HL-60 (cell line): ENCODE results near the gene FHIT.

Source experiments
- DNase-seq, 2 experiments: peaks; one replicate each; pipeline ENCODE4 v3.0.0-alpha.2; 2010 to 2020; ENCODE audit warnings: low read depth in 1 of 2, low spot score in 1 of 2
- H3K27ac ChIP-seq: fragments of 250-450 bp; sonication (Bioruptor Pico); replicated peaks from 2 replicates; pipeline ENCODE4 v1.5.1; 2020; ENCODE audit warnings: mild to moderate bottlenecking, moderate library complexity
- H3K27me3 ChIP-seq: fragments of 250-450 bp; sonication (Bioruptor Pico); 2 replicates; pipeline ENCODE4 v1.5.1; 2021; ENCODE audit warnings: mild to moderate bottlenecking, moderate library complexity; ENCODE audit not compliant: insufficient read depth, poor library complexity, severe bottlenecking
- H3K4me3 ChIP-seq: replicated peaks from 2 replicates; pipeline ENCODE4 v1.5.1; 2011; ENCODE audit warnings: mild to moderate bottlenecking, control low read depth, low read length; ENCODE audit not compliant: insufficient read depth
- CTCF ChIP-seq: IDR thresholded peaks from one replicate; pipeline ENCODE4 v1.5.1; 2011; ENCODE audit warnings: low read length, control low read depth, inconsistent platforms; ENCODE audit not compliant: insufficient read depth
- GABPA ChIP-seq: IDR thresholded peaks from 2 replicates; pipeline ENCODE4 v1.6.1; 2012; ENCODE audit warnings: low read depth
- POLR2AphosphoS5 ChIP-seq: IDR thresholded peaks from 2 replicates; pipeline ENCODE4 v1.6.1; 2012; ENCODE audit warnings: low read depth
- SPI1 ChIP-seq: IDR thresholded peaks from 2 replicates; pipeline ENCODE4 v1.6.1; 2012; ENCODE audit warnings: low read depth, mild to moderate bottlenecking, borderline replicate concordance
- TF ChIP-seq, protein P1 (sequence below): IDR thresholded peaks from 2 replicates; pipeline ENCODE4 v1.6.1; 2012; ENCODE audit warnings: low read depth; ENCODE audit not compliant: insufficient replicate concordance

Gene FHIT

DNA sequence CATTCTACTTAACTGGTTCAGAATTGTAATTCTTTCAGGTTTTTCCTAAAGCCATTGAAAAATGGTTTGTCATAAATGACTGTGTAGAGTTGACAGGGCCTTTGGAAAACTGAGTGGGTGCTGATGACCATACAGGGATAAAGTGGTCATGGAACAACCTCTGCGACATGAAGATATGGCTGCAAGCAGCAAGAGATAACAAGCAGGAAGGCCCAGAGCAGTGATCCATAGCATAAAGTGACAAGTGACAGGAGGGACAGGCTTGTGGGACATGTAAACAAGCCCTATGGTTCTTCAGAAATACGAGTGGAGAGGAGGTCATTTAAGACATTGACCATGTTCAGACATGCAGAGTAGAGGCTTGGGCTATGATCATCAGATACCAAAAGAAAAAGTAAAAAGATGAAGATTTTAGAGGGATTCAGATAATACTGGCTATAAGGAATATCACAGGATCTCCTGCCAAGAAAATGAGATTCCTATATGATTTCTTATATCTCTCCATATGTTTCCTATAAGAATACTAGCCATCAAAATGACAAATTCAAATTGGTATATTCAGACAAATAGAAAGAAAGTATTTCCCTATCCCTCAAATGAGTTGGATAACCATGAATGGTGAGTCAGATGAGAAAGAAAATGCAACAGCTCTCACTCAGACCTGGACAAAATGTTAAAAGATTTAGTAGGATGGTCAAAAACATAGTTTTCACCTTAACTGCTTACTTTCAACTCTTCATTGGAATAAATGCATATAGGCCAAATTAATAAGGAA, 1373.8 kb downstream of the FHIT start:
- Histone ChIP-seq H3K27ac (no peak overlapping the region), H3K4me3 (no peak overlapping the region), H3K27me3 (no peaks in the 10 kb centered on the region)
- DNase-seq, result no peak
- TF ChIP-seq POLR2AphosphoS5 (no peak), GABPA (no peak)

GRCh38 chr3:59876533-59877062, 1374.7 kb downstream of the FHIT start:
- no peak for TF ChIP-seq POLR2AphosphoS5
- TF ChIP-seq SPI1, result no peak
- TF ChIP-seq, protein P1, sequence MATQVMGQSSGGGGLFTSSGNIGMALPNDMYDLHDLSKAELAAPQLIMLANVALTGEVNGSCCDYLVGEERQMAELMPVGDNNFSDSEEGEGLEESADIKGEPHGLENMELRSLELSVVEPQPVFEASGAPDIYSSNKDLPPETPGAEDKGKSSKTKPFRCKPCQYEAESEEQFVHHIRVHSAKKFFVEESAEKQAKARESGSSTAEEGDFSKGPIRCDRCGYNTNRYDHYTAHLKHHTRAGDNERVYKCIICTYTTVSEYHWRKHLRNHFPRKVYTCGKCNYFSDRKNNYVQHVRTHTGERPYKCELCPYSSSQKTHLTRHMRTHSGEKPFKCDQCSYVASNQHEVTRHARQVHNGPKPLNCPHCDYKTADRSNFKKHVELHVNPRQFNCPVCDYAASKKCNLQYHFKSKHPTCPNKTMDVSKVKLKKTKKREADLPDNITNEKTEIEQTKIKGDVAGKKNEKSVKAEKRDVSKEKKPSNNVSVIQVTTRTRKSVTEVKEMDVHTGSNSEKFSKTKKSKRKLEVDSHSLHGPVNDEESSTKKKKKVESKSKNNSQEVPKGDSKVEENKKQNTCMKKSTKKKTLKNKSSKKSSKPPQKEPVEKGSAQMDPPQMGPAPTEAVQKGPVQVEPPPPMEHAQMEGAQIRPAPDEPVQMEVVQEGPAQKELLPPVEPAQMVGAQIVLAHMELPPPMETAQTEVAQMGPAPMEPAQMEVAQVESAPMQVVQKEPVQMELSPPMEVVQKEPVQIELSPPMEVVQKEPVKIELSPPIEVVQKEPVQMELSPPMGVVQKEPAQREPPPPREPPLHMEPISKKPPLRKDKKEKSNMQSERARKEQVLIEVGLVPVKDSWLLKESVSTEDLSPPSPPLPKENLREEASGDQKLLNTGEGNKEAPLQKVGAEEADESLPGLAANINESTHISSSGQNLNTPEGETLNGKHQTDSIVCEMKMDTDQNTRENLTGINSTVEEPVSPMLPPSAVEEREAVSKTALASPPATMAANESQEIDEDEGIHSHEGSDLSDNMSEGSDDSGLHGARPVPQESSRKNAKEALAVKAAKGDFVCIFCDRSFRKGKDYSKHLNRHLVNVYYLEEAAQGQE, result no peak
- no peak for TF ChIP-seq CTCF
- no peak for TF ChIP-seq GABPA
- DNase-seq, result no peak
- H3K4me3 ChIP-seq, result no peak overlapping the region
- no peaks in the 10 kb centered on the region for H3K27me3 ChIP-seq
- no peak overlapping the region for H3K27ac ChIP-seq

DNA sequence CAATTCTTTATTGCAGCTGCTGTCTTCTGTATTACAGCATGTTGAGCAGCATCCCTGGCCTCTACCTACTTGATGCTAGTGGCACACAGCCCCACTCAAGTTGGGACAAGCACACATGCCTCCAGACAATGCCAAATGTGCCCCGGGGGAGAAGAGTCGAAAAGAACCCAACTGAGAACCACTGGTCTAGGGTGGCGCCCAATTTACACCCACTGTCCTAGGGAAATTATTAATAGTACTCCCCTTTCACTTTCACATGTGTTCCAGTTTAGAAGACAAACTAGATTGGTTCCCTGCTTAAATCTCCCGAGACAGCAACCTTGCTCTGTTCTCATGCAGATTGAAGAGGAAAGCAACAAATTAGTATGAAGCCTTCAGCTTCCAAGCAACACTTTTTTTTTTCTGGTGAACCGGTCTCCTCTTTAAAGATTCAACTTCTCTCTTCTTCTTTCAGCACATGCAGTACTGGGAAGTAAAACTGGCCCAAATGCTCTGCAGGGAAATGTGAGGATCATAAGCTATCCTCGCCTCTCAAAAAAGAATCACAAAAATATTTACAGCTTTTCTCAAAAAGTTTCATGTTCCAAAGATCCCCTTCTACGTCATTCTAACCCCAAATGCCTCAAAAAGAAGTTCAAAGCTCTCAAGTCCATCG, 1377.5 kb downstream of the FHIT start:
- TF ChIP-seq POLR2AphosphoS5, result no peak
- TF ChIP-seq CTCF, result no peak
- TF ChIP-seq SPI1, result no peak
- TF ChIP-seq, protein P1, result no peak
- no peak for TF ChIP-seq GABPA
- Histone ChIP-seq H3K27ac (no peak overlapping the region), H3K4me3 (no peak overlapping the region), H3K27me3 (no peaks in the 10 kb centered on the region)
- no peak for DNase-seq

DNA sequence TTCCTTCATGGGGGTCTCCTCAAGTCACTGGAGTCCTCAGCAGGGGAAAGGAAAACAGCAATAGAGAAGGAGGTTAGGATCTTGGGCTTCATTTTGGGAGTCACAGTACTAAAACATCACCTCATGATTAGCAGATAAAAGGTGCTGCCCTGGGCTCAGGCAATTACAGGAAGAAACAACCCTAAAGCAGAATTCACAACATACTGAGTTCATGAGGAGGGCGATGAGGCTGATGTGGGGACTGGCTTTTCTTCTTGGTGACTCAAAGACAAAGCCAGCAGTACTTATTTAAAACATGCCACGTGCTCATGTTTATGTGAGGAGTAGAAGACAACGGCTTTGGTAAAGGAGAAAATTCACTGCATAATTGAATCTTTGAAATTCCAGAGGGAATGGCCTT, 1379.1 kb downstream of the FHIT start:
- TF ChIP-seq SPI1 (no peak), POLR2AphosphoS5 (no peak), CTCF (no peak), GABPA (no peak)
- TF ChIP-seq, protein P1, result no peak
- H3K27ac ChIP-seq, result no peak overlapping the region
- no peak for DNase-seq
- H3K4me3 ChIP-seq, result no peak overlapping the region
- no peaks in the 10 kb centered on the region for H3K27me3 ChIP-seq
